C4-2B (cell line): ENCODE results near the gene BTC.

Source experiments
- H3K27ac ChIP-seq: fragments of 450-650 bp; 2 replicates; pipeline ENCODE4 v1.5.1; 2017
- ZFX ChIP-seq: fragments of 450-650 bp; IDR thresholded peaks from 2 replicates; pipeline ENCODE4 v1.6.1; 2017
- TF ChIP-seq, protein P1 (sequence below): fragments of 450-650 bp; conservative IDR thresholded peaks from 2 replicates; pipeline ENCODE4 v1.5.1; 2017; ENCODE audit warnings: mild to moderate bottlenecking

The BTC gene

DNA sequence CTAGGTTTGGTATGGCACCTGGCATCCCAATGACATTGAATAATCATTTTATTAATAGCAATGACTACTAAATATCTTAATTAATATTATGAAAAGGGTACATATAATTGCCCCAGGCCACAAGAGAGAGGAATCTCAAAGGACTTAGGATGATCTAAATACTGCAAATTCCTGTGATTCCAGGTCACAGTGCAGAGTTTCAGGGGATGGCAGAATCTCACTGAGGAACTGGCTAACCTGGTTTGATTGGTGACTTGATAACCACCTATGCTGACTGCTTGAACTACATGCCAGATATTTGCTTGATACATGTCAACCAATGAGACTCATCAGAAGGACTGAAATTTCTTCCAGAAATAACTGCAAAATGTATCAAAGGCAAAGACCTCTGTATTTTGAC lies 37.2 kb downstream of the BTC start:
- no peak for TF ChIP-seq ZFX
- TF ChIP-seq, protein P1, sequence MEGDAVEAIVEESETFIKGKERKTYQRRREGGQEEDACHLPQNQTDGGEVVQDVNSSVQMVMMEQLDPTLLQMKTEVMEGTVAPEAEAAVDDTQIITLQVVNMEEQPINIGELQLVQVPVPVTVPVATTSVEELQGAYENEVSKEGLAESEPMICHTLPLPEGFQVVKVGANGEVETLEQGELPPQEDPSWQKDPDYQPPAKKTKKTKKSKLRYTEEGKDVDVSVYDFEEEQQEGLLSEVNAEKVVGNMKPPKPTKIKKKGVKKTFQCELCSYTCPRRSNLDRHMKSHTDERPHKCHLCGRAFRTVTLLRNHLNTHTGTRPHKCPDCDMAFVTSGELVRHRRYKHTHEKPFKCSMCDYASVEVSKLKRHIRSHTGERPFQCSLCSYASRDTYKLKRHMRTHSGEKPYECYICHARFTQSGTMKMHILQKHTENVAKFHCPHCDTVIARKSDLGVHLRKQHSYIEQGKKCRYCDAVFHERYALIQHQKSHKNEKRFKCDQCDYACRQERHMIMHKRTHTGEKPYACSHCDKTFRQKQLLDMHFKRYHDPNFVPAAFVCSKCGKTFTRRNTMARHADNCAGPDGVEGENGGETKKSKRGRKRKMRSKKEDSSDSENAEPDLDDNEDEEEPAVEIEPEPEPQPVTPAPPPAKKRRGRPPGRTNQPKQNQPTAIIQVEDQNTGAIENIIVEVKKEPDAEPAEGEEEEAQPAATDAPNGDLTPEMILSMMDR = no peak
- no peak overlapping the region for H3K27ac ChIP-seq

DNA sequence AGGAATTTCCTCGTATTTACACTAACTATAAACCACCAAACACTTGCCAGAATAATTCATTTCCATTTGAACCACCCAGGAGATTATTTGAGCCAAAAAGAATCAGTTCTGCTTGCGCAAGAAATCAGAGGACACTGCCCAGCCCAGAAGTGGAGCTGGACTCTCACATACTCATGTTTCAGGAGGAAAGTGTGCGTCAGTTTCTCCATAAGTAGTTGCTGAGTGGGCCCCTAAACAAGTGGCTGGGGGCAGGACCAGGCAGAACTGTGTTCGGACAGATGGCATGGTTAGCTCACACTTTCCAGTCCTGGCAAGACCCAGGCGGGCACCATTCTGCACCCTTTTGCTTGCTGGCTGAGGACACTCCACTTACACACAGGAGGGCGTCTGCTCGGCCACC lies 38.8 kb downstream of the BTC start:
- no peak for TF ChIP-seq ZFX
- TF ChIP-seq, protein P1 = no peak

DNA sequence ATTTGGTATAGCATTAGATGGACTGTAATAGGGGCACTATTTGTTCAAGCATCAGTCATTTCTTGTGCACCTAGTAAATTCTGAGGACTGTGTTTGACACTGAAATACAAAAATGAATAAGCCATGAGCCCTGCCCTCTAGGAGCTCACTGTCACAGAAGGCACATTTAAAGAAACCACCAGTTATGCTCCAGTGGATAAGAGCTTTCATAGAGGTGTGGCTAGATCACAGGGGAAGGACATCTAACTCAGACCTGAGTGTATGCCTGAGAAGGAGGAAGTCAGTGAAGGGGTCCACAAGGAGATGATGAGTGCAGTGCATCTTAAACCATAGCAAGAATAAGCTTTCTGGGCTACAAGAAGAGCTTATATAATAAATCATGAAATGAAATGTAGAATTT lies 40.1 kb downstream of the BTC start:
- TF ChIP-seq ZFX = no peak
- no peak overlapping the region for H3K27ac ChIP-seq

More for the DNA sequence above, 38.8 kb downstream of the BTC start:
- no peak overlapping the region for H3K27ac ChIP-seq

DNA sequence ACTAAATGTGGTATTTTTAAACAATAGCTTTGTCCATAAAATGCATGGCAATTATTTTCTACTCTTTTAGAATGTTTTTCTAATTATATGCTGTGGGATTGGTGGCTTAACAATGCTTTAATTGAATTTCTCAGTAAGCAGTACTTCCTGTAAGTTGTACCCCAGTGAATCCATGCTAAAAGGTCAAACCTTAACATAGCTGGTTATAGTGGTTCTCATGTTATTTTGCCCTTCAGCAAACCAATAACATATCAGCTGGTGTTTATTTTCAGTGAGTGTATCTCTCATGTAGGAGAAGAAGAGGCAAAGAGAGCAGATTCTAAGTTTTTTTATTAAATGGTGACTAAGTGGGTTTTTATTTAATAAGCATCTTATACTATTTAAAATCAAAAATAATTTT lies 41.5 kb downstream of the BTC start:
- no peak overlapping the region for H3K27ac ChIP-seq
- TF ChIP-seq ZFX = no peak
- TF ChIP-seq, protein P1 = no peak

DNA sequence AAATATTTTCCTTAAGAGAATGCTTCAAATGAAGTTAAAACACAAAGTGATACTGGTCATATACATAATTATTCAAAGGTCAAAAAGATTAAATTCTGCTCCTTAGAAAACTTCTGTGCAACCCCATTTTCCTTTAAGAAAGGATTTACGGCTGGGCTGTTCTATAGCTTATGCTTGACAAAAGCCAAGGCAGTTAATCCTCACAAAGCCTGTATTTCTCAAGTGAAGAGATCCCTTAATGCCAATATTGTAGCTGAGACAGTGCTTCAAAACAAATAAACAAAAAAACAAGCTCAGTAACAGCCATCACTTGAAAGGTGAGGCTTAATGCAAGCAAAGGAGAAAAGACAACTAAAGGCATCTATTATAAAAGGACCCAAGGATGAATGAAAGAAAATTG lies 42.5 kb downstream of the BTC start:
- no peak overlapping the region for H3K27ac ChIP-seq
- TF ChIP-seq ZFX = no peak

DNA sequence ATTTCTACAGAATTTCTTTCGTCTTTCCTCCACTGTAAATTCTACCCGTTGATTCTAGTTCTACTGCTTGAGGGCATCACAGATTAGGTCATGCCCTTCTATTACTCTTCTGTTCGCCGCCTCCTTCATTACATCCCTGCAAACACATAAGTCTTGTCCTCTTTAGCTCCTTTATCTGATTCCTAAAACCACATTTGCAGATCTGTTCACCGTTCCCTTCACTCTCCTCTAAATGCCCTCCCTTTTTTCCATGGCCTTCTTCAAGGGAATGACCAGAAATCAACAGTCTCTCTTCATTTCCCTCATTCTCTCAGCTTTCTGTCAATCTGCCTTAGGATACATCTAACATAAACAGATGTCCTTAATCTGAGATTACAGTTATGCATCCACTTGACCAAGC lies 43.1 kb downstream of the BTC start:
- TF ChIP-seq, protein P1 = no peak
- no peak overlapping the region for H3K27ac ChIP-seq

DNA sequence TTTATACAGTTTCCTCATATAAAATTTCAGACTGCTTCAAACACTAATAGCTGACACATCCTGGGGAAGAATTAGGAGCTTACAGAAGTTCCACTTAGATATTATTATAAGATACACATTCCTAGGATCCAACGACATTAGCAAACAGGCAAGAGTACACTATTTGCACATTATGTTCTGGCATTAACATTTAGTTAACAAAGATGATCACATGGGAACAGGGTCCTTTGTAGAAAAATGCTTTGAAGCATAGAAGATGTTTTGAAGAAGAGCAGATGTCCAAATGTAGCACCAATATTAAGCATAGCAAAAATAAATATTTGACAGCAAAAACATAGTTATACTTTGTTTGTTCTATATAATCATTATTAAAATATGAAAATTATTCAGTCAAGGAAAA lies 52.1 kb downstream of the BTC start:
- no peak overlapping the region for H3K27ac ChIP-seq
- TF ChIP-seq, protein P1 = no peak

DNA sequence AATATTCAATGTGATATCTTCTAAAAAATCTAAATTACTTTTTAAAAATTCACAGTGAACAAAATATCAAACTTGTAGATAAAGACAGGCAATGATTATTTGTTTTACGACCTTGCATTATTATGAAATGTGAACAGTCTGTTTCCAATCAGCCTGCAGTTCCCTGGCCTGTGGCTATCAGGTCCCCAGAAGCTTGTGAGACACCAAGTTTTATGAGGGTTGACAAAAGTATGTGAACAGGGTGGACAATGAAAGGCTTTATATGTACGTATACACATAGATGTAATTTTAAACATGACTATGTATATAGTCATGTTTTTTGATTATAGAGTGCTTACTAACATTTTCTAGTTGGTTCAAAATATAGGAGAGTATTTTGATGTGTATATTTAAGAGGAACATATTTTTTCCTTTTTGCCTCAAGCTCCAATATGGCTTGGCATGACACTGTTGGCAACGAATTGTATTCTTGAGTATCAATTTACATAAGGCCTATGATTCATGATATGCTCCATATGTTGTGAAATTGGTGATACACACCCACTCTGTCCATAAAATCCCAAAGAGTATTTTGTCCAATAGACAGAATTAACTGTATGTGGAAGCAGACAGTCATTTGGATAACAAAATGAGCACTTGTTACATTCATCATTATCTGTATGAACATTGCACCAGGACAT lies 55.7 kb downstream of the BTC start:
- no peak overlapping the region for H3K27ac ChIP-seq
- TF ChIP-seq, protein P1 = no peak
- no peak for TF ChIP-seq ZFX
